ENCODE data around the gene AOPEP.
"Not testable (repeated sequence)": the region's sequence is repeated elsewhere in the genome, so short reads cannot be mapped to it uniquely, and the experiment has no call there.

The AOPEP gene

GRCh38 chr9:94847486-94847885 is 121.0 kb downstream of the AOPEP start:
- DNase-seq (ENCODE audit: low read depth): no peak

- not testable (repeated sequence) for DNase-seq (ENCODE audit: low read depth)
Measured at GRCh38 chr9:94848791-94849190, 122.3 kb downstream of the AOPEP start.

- no peak for DNase-seq (ENCODE audit: low read depth)
Measured at GRCh38 chr9:94850540-94851434, 124.3 kb downstream of the AOPEP start.

GRCh38 chr9:94851467-94851866 is 125.0 kb downstream of the AOPEP start:
- no peak for DNase-seq (ENCODE audit: low read depth)

GRCh38 chr9:94851892-94852291 is 125.4 kb downstream of the AOPEP start:
- no peak for DNase-seq (ENCODE audit: low read depth)

GRCh38 chr9:94852373-94852772 is 125.9 kb downstream of the AOPEP start:
- no peak for DNase-seq (ENCODE audit: low read depth)

GRCh38 chr9:94853887-94854286 is 127.4 kb downstream of the AOPEP start:
- DNase-seq (ENCODE audit: low read depth): no peak

- no peak for DNase-seq (ENCODE audit: low read depth)
Measured at GRCh38 chr9:94855903-94856302, 129.4 kb downstream of the AOPEP start.

GRCh38 chr9:94857791-94858190 is 131.3 kb downstream of the AOPEP start:
- no peak for DNase-seq (ENCODE audit: low read depth)

GRCh38 chr9:94859226-94859625 is 132.7 kb downstream of the AOPEP start:
- DNase-seq (ENCODE audit: low read depth): no peak

- DNase-seq (ENCODE audit: low read depth): no peak
Measured at GRCh38 chr9:94859891-94860290, 133.4 kb downstream of the AOPEP start.

GRCh38 chr9:94860678-94861588 is 134.4 kb downstream of the AOPEP start:
- peak; percentile 32 for DNase-seq (ENCODE audit: low read depth)

GRCh38 chr9:94861589-94862272 is 135.2 kb downstream of the AOPEP start:
- DNase-seq (ENCODE audit: low read depth): no peak

- DNase-seq (ENCODE audit: low read depth): no peak
Measured at GRCh38 chr9:94864196-94864595, 137.7 kb downstream of the AOPEP start.

GRCh38 chr9:94864862-94865509 is 138.5 kb downstream of the AOPEP start:
- DNase-seq (ENCODE audit: low read depth): no peak

GRCh38 chr9:94865582-94866452 is 139.3 kb downstream of the AOPEP start:
- no peak for DNase-seq (ENCODE audit: low read depth)

- no peak for DNase-seq (ENCODE audit: low read depth)
Measured at GRCh38 chr9:94866770-94867169, 140.3 kb downstream of the AOPEP start.

- DNase-seq (ENCODE audit: low read depth): no peak
Measured at GRCh38 chr9:94867281-94867841, 140.9 kb downstream of the AOPEP start.

GRCh38 chr9:94867842-94868312 is 141.4 kb downstream of the AOPEP start:
- DNase-seq (ENCODE audit: low read depth): no peak

- no peak for DNase-seq (ENCODE audit: low read depth)
Measured at GRCh38 chr9:94868464-94868863, 142.0 kb downstream of the AOPEP start.

Data from activated T-helper 9 cell treated with anti-CD3 and anti-CD28 coated beads, Interleukin-2, amount 50 U/mL, for 16 hours (primary cell).